Coronary artery (tissue), 2 donors: ENCODE data around the gene ANP32A.

Source experiments
- DNase-seq: peaks from one replicate; pipeline ENCODE4 v3.0.0-alpha.2; 2017; ENCODE audit warnings: low spot score
- H3K27ac ChIP-seq, 2 donors: fragments of 200-600 bp; sonication (generic); one replicate each; pipeline ENCODE4 v1.5.1; 2016 to 2019
- H3K4me3 ChIP-seq: fragments of 200-600 bp; sonication (generic); 2 replicates; pipeline ENCODE4 v1.5.1; 2016; ENCODE audit warnings: mild to moderate bottlenecking, moderate library complexity
- TF ChIP-seq, protein P1 (sequence below): fragments of 200-600 bp; sonication (generic); IDR thresholded peaks from one replicate; pipeline ENCODE4 v1.5.1; 2019; ENCODE audit warnings: antibody characterized with exemption

The ANP32A gene

GRCh38 chr15:68775236-68775577 is 45.5 kb downstream of the ANP32A start:
- H3K27ac ChIP-seq: peak overlapping the region; percentile 76 to 92
- no peak for DNase-seq
- TF ChIP-seq, protein P1, sequence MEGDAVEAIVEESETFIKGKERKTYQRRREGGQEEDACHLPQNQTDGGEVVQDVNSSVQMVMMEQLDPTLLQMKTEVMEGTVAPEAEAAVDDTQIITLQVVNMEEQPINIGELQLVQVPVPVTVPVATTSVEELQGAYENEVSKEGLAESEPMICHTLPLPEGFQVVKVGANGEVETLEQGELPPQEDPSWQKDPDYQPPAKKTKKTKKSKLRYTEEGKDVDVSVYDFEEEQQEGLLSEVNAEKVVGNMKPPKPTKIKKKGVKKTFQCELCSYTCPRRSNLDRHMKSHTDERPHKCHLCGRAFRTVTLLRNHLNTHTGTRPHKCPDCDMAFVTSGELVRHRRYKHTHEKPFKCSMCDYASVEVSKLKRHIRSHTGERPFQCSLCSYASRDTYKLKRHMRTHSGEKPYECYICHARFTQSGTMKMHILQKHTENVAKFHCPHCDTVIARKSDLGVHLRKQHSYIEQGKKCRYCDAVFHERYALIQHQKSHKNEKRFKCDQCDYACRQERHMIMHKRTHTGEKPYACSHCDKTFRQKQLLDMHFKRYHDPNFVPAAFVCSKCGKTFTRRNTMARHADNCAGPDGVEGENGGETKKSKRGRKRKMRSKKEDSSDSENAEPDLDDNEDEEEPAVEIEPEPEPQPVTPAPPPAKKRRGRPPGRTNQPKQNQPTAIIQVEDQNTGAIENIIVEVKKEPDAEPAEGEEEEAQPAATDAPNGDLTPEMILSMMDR: no peak
- no peak overlapping the region for H3K4me3 ChIP-seq

- no peak overlapping the region for H3K4me3 ChIP-seq
- peak overlapping the region in 1 of 2 donors; percentile 92 for H3K27ac ChIP-seq
- TF ChIP-seq, protein P1: no peak
- peak; percentile 64 for DNase-seq
These were observed 46.0 kb downstream of the ANP32A start for GRCh38 chr15:68774521-68775235.

GRCh38 chr15:68774120-68774519 is 46.6 kb downstream of the ANP32A start:
- peak; percentile 64 for DNase-seq

DNA sequence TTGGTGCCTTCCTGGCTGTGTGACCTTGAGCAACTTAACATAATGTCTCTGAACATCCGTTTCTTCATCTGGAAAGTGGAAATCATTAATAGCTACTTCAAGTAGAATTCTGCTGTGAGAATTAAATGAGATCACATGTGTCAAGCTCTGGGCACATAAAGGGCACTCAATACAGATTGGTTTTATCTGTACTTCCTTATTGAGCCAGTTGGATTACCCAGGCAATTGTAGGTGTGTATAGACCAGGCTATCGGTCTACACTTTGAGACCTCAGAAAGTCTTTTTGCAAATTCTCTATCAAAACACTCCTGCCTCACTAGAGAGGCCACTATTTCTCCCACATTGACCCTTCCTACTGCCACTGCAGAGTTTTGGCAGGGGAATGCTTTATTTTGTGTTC is 47.7 kb downstream of the ANP32A start:
- H3K27ac ChIP-seq: no peak overlapping the region
- TF ChIP-seq, protein P1: no peak
- DNase-seq: peak; percentile 12
- no peak overlapping the region for H3K4me3 ChIP-seq

More at GRCh38 chr15:68774120-68774519, 46.6 kb downstream of the ANP32A start:
- TF ChIP-seq, protein P1: no peak
- H3K27ac ChIP-seq: no peak overlapping the region
- no peak overlapping the region for H3K4me3 ChIP-seq

DNA sequence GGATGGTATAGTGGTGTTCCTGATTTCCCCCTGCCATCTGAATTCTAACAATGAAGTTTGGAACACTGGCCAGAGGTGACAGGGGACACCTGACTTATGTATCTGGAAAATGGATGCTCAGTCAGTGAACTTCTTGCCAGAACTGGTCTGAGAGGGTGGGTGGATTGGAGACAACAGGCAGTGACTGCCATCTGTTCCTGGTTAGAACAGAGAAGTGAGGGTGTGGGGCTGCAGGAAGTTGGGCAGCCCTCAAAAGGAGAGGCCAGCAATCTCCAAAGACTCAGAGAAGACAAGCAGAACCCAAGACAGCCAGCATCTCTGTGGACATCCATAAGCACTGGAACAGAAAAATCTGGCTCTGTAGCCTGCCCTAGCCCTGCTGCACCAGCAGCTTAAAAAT is 50.5 kb downstream of the ANP32A start:
- no peak overlapping the region for H3K27ac ChIP-seq
- peak; percentile 24 for DNase-seq
- no peak overlapping the region for H3K4me3 ChIP-seq
- TF ChIP-seq, protein P1: no peak

DNA sequence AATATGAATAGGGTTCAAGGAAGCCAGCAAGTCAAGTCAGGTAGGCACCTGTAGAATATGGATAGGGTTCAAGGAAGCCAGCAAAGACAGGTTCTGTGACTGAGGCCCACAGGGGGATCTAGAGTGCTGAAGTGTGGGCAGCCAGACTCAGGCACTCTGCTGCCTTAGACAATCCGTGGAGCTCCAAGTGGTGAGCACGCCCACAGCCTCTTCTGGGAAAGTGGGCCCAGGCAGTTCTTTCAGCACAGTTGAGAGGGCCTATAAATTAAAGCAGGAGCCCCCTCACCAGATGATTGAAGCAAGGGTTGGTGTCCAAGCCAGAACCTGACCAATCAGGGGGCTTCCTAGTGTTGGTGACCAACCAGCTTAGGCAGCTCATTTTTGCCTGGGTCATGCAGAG is 51.0 kb downstream of the ANP32A start:
- Histone ChIP-seq H3K27ac (no peak overlapping the region), H3K4me3 (no peak overlapping the region)
- TF ChIP-seq, protein P1: no peak
- no peak for DNase-seq

DNA sequence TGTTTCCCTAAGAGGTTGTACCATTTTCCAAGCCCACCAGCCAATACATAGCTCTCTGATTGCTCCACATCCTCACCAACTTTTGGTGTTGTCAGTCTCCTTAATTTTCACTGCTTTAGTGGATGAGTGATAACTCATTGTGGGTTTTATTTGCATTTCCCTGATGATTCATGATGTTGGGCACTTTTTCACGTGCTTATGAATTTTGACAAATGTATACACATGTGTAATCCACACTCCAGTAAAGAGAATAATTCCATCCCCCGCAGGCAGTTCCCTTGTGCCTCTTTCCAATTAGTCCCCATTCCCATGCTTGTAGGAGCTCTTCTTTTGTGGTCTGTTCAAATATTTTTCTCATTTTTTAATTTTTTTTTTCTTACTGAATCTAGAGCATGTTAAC is 52.4 kb downstream of the ANP32A start:
- TF ChIP-seq, protein P1: no peak

More for the DNA sequence above, 52.4 kb downstream of the ANP32A start:
- no peak for DNase-seq
- H3K27ac ChIP-seq: no peak overlapping the region
- no peak overlapping the region for H3K4me3 ChIP-seq
